DOHH2 (cell line): ENCODE data around the gene XPNPEP3.

ENCODE experiments used
- H3F3A ChIP-seq: fragments of 200-600 bp; sonication (generic), shearing (Covaris generic); 2 replicates; pipeline ENCODE4 v1.6.0; 2016; ENCODE audit warnings: antibody characterized with exemption, mild to moderate bottlenecking; ENCODE audit not compliant: control insufficient read depth, insufficient read depth
- H3K27ac ChIP-seq: fragments of 200-600 bp; sonication (generic); 2 replicates; pipeline ENCODE4 v1.5.1; 2014; ENCODE audit warnings: low read depth, mild to moderate bottlenecking, low read length, moderate library complexity
- H3K27me3 ChIP-seq: fragments of 200-600 bp; sonication (generic); 2 replicates; pipeline ENCODE4 v1.6.1; 2014; ENCODE audit warnings: mild to moderate bottlenecking, low read length, mixed read lengths; ENCODE audit not compliant: control insufficient read depth
- H3K36me3 ChIP-seq: fragments of 200-600 bp; sonication (generic); 2 replicates; pipeline ENCODE4 v1.6.1; 2014; ENCODE audit warnings: mild to moderate bottlenecking, low read length, moderate library complexity, mixed read lengths; ENCODE audit not compliant: control insufficient read depth
- H3K4me1 ChIP-seq: fragments of 200-600 bp; sonication (generic); 2 replicates; pipeline ENCODE4 v1.6.1; 2014; ENCODE audit warnings: mild to moderate bottlenecking, low read length, mixed read lengths; ENCODE audit not compliant: control insufficient read depth
- H3K4me2 ChIP-seq: fragments of 200-600 bp; sonication (generic); 2 replicates; pipeline ENCODE4 v1.6.0; 2014; ENCODE audit warnings: mild to moderate bottlenecking, low read length, moderate library complexity
- H3K4me3 ChIP-seq: fragments of 200-600 bp; sonication (generic); 2 replicates; pipeline ENCODE4 v1.5.1; 2014; ENCODE audit warnings: mild to moderate bottlenecking, low read length, mixed read lengths
- H3K79me2 ChIP-seq: fragments of 200-600 bp; sonication (generic); 2 replicates; pipeline ENCODE4 v1.6.1; 2014; ENCODE audit warnings: mild to moderate bottlenecking, low read length, mixed read lengths; ENCODE audit not compliant: control insufficient read depth
- H3K9me2 ChIP-seq: fragments of 200-600 bp; sonication (generic); replicated peaks from 2 replicates; pipeline ENCODE4 v1.6.1; 2014; ENCODE audit warnings: mild to moderate bottlenecking, low read length, mixed read lengths; ENCODE audit not compliant: control insufficient read depth
- H3K9me3 ChIP-seq: fragments of 200-600 bp; sonication (generic); 2 replicates; pipeline ENCODE4 v1.6.1; 2014; ENCODE audit warnings: antibody characterized with exemption, low read length, mixed read lengths; ENCODE audit not compliant: control insufficient read depth, insufficient read depth
- H4K20me1 ChIP-seq: fragments of 200-600 bp; sonication (generic); 2 replicates; pipeline ENCODE4 v1.6.0; 2014; ENCODE audit warnings: low read depth, mild to moderate bottlenecking, antibody characterized with exemption, low read length, moderate library complexity; ENCODE audit not compliant: control insufficient read depth, insufficient read depth
- CTCF ChIP-seq: fragments of 200-600 bp; sonication (generic); IDR thresholded peaks from one replicate; pipeline ENCODE4 v1.5.1; 2014; ENCODE audit warnings: antibody characterized with exemption, mild to moderate bottlenecking, low read depth, low read length; ENCODE audit not compliant: poor library complexity, severe bottlenecking
- EZH2phosphoT487 ChIP-seq: fragments of 200-600 bp; sonication (generic); IDR thresholded peaks from 2 replicates; pipeline ENCODE4 v1.6.1; 2017; ENCODE audit warnings: borderline replicate concordance, mild to moderate bottlenecking, antibody characterized with exemption, low read length, moderate library complexity, mixed read lengths

Gene XPNPEP3

GRCh38 chr22:40960145-40960544 lies 103.2 kb downstream of the XPNPEP3 start:
- Histone ChIP-seq H3F3A (0 out of 2 replicates have a peak, but pooled peaks cover 2% of the 10 kb centered on the region), H3K9me3 (no peaks in the 10 kb centered on the region), H4K20me1 (no peaks in the 10 kb centered on the region), H3K79me2 (peaks cover 88% of the 10 kb centered on the region), H3K36me3 (peaks cover 78% of the 10 kb centered on the region), H3K4me3 (no peak overlapping the region), H3K27me3 (no peaks in the 10 kb centered on the region), H3K9me2 (no peaks in the 10 kb centered on the region), H3K4me2 (no peak overlapping the region), H3K27ac (no peak overlapping the region), H3K4me1 (peaks cover 8% of the 10 kb centered on the region)
- TF ChIP-seq CTCF (no peak), EZH2phosphoT487 (no peak)

DNA sequence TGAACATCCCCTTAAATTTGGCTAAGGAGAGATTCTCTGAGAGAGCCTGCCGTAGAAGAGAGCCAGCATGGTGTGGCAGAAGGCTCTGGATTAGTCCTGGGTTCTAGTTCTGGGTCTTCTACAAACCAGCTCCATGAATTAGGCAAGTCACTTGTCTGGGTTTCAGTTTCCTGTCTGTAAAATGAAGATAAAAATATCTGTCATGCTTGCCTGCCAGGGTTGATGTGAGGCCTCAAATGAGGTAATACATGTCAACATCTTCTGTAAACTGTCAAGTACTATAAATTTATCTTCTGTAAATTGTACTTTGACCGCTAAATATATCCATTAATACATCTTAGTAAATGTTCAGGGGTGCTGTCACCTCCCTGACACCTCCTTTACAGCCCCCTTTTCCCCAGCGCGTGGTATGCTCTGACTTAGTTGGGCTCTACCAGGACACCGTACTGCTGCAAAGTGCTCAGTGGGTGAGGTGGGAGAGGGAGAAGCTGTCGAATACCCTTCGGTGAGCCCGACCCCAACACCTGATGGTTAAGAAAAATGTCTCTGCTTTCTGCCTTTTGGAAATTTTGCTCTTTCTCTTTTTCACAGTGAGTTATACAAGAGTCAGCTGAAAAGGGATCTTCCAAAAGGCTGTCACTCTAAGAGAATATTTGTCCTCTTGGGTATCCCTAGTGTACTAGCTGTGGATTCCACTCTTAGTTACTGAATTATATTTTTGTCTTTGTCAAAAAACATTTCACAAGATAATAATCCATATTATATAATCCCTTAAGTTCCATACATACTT lies 109.2 kb downstream of the XPNPEP3 start:
- peaks cover 6% of the 10 kb centered on the region; the same call in 1 of the 2 replicates for H3F3A ChIP-seq
- TF ChIP-seq CTCF (no peak), EZH2phosphoT487 (no peak)
- peaks cover 37% of the 10 kb centered on the region for H3K79me2 ChIP-seq
- peaks cover 87% of the 10 kb centered on the region for H3K36me3 ChIP-seq
- peaks cover 20% of the 10 kb centered on the region for H3K4me1 ChIP-seq
- H3K9me2 ChIP-seq: no peaks in the 10 kb centered on the region
- H3K9me3 ChIP-seq: no peaks in the 10 kb centered on the region
- H3K4me3 ChIP-seq: no peak overlapping the region
- H3K27me3 ChIP-seq: no peaks in the 10 kb centered on the region
- H4K20me1 ChIP-seq: no peaks in the 10 kb centered on the region
- no peak overlapping the region for H3K27ac ChIP-seq
- H3K4me2 ChIP-seq: peak overlapping the region; percentile 34

DNA sequence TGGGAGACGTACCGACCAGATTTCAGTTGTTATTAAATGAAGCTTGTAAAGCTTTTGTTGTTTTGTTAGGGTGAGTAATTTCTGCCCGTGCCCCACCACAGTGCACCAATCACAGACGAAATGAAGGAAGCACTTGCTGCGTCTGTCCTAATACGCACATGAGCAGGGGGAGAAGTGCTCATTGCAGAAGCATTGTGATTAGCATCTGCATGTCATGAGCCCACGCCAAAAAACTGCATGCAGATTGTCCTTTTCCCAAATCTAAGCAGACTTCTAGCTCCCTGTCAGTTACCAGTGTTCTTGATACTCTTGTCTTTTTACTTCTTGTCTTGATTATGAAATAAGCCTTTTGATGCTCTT lies 109.8 kb downstream of the XPNPEP3 start:
- Histone ChIP-seq H4K20me1 (no peaks in the 10 kb centered on the region), H3K9me2 (no peaks in the 10 kb centered on the region), H3K79me2 (peaks cover 34% of the 10 kb centered on the region), H3K4me3 (no peak overlapping the region), H3F3A (peaks cover 8% of the 10 kb centered on the region; the same call in 1 of the 2 replicates), H3K9me3 (no peaks in the 10 kb centered on the region), H3K4me1 (peaks cover 20% of the 10 kb centered on the region), H3K4me2 (no peak overlapping the region), H3K36me3 (peaks cover 87% of the 10 kb centered on the region), H3K27me3 (no peaks in the 10 kb centered on the region), H3K27ac (no peak overlapping the region)
- TF ChIP-seq EZH2phosphoT487 (no peak), CTCF (no peak)
